Measurements from ENCODE around the gene PDPN. TPM values are rescaled to one million over a fixed set of nuclear protein-coding genes. Genes with fewer than 3 reads are reported as not detected.

The PDPN gene
- total and polyA plus RNA-seq, 3 donors from 2014 or later, result 6.5 to 14.3 (median 8.7) TPM

- DNase-seq, result no peak
- 72 to 83% methylated on average over 7 of the region's 7 CpGs for WGBS, 2 donors
- TF ChIP-seq CTCF (IDR thresholded peaks at IDR 0.05) (no peak), POLR2A (IDR thresholded peaks at IDR 0.05) (no peak)
- H3K27ac ChIP-seq, result no peak overlapping the region
- H3K4me3 ChIP-seq, result no peak overlapping the region
- H3K4me1 ChIP-seq, result peaks cover 3% of the 10 kb centered on the region
- H3K36me3 ChIP-seq (ENCODE audit: low read depth, missing control alignments), result no peaks in the 10 kb centered on the region
- intact Hi-C loops (cut with DNase I; ENCODE audit: low total_unique reads), result no loop called here
- no peaks in the 10 kb centered on the region for H3K9me3 ChIP-seq
- no peaks in the 10 kb centered on the region for H3K27me3 ChIP-seq
Measured at GRCh38 chr1:13586001-13586400, 2.4 kb downstream of the PDPN start.

- Histone ChIP-seq H3K27me3 (no peaks in the 10 kb centered on the region), H3K36me3 (ENCODE audit: low read depth, missing control alignments) (no peaks in the 10 kb centered on the region), H3K27ac (no peak overlapping the region), H3K4me1 (peaks cover 3% of the 10 kb centered on the region), H3K4me3 (no peak overlapping the region), H3K9me3 (no peaks in the 10 kb centered on the region)
- 36 to 45% methylated on average over 9 of the region's 9 CpGs for WGBS, 2 donors
- no peak for TF ChIP-seq CTCF (IDR thresholded peaks at IDR 0.05)
- no peak for TF ChIP-seq POLR2A (IDR thresholded peaks at IDR 0.05)
- DNase-seq, result no peak
- intact Hi-C loops (cut with DNase I; ENCODE audit: low total_unique reads), result no loop called here
Measured at GRCh38 chr1:13587256-13588030, 3.8 kb downstream of the PDPN start.

- Histone ChIP-seq H3K4me3 (no peak overlapping the region), H3K27me3 (no peaks in the 10 kb centered on the region), H3K4me1 (peaks cover 9% of the 10 kb centered on the region), H3K36me3 (ENCODE audit: low read depth, missing control alignments) (no peaks in the 10 kb centered on the region), H3K27ac (no peak overlapping the region), H3K9me3 (no peaks in the 10 kb centered on the region)
- no peak for TF ChIP-seq POLR2A (IDR thresholded peaks at IDR 0.05)
- TF ChIP-seq CTCF (IDR thresholded peaks at IDR 0.05), result no peak
- no peak for DNase-seq
- intact Hi-C loops (cut with DNase I; ENCODE audit: low total_unique reads), result no loop called here
- 88 to 90% methylated on average over 11 of the region's 11 CpGs for WGBS, 2 donors
Measured at GRCh38 chr1:13588946-13589796, 5.5 kb downstream of the PDPN start.

GRCh38 chr1:13590486-13590885, 6.9 kb downstream of the PDPN start:
- Histone ChIP-seq H3K27ac (no peak overlapping the region), H3K27me3 (no peaks in the 10 kb centered on the region), H3K4me3 (no peak overlapping the region), H3K36me3 (ENCODE audit: low read depth, missing control alignments) (no peaks in the 10 kb centered on the region), H3K4me1 (peaks cover 7% of the 10 kb centered on the region), H3K9me3 (no peaks in the 10 kb centered on the region)
- WGBS, 2 donors, result 91 to 95% methylated on average over 7 of the region's 7 CpGs
- DNase-seq, result no peak
- intact Hi-C loops (cut with DNase I; ENCODE audit: low total_unique reads), result no loop called here
- TF ChIP-seq CTCF (IDR thresholded peaks at IDR 0.05) (no peak), POLR2A (IDR thresholded peaks at IDR 0.05) (no peak)

Data from testis (tissue), 3 donors.